ENCODE measurements around the gene ZNF423. TPM values are rescaled to one million over a fixed set of nuclear protein-coding genes. Genes with fewer than 3 reads are reported as not detected.

ZNF423 gene
- total and polyA plus RNA-seq, 10 donors: 0.36 to 7.0 (median 3.7) TPM

DNA sequence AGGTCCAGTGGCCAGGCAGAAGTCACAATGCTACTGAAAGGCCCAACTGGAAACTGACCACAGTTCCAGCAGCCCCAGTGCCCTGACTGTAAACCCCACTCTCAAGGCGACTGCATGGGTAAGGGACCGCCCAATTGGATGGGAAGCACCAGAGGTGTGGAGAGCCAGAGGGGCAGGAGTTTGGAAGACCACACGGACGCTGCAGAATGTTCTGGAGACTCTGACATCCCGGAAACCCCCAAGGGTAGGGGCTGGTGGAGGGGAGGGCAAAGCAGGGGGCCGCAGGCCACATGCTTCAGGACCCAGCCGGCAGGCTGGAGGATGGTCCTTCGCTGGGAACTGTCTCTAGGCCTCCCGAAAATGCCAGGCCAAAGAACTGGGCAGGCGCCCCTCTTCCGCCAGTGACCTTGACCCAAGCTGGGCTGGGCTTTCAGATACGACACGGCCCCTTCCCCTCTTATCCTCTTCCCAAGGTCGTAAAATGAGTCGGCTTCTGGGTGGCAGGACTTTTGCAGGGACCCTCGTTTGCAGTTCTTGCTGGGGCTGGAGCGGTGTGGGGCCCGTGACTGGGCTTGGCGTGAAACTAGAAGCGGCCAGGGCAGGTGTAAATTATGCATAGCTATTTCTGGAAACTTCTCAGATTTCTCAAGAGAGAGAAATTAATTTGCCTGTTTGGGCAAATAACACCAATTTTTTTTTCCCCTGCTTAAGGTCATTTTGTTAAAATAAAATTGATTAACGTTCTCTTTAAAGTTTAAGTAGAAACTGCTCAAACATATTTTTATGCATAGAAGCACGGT, 372.1 kb downstream of the ZNF423 start:
- Histone ChIP-seq H3K4me1 (peaks cover 4 to 13% (median 9%) of the 10 kb centered on the region in 6 donors), H3K27ac (no peak overlapping the region), H3K36me3 (no peaks in the 10 kb centered on the region), H3K27me3 (replicated peaks in 1 of 7) (peaks cover 0 to 16% (median 0%) of the 10 kb centered on the region in 7 donors), H3K9me3 (no peaks in the 10 kb centered on the region), H3K4me3 (peak overlapping the region in 2 of 8 donors; percentile 23 to 47)
- intact Hi-C loops (cut with DNase I; ENCODE audit: low total_unique reads): no loop called here
- WGBS, 5 donors: 48 to 61% (median 50%) methylated on average over 18 to 22 of the region's 22 CpGs
- no peak for TF ChIP-seq POLR2A (IDR thresholded peaks at IDR 0.05)
- DNase-seq: peak; percentile 63

DNA sequence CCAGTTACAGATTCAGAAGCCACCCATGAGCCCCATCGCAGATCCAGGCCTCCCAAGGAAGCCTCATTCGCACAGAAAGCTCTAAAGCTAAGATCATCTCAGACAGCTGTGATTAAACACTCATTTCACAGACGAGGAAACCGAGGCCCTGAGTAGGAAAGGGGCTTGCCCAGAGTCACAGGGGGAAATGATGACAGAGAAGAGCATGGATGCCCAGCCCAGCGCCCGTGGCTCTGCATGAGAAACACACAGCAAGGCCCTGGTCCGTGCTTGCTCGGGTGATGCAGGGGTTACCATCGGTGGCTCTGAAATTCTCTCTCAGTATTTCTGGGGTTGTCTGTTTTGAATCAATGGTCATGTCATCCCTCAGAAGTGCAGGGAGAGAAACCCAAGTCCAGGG, 372.7 kb downstream of the ZNF423 start:
- Histone ChIP-seq H3K36me3 (no peaks in the 10 kb centered on the region), H3K4me3 (no peak overlapping the region), H3K9me3 (no peaks in the 10 kb centered on the region), H3K4me1 (peaks cover 4 to 13% (median 9%) of the 10 kb centered on the region in 6 donors), H3K27me3 (replicated peaks in 1 of 7) (peaks cover 0 to 18% (median 0%) of the 10 kb centered on the region in 7 donors), H3K27ac (no peak overlapping the region)
- no peak for TF ChIP-seq POLR2AphosphoS5 (IDR thresholded peaks at IDR 0.05)
- TF ChIP-seq POLR2A (IDR thresholded peaks at IDR 0.05): no peak
- TF ChIP-seq, protein P1, sequence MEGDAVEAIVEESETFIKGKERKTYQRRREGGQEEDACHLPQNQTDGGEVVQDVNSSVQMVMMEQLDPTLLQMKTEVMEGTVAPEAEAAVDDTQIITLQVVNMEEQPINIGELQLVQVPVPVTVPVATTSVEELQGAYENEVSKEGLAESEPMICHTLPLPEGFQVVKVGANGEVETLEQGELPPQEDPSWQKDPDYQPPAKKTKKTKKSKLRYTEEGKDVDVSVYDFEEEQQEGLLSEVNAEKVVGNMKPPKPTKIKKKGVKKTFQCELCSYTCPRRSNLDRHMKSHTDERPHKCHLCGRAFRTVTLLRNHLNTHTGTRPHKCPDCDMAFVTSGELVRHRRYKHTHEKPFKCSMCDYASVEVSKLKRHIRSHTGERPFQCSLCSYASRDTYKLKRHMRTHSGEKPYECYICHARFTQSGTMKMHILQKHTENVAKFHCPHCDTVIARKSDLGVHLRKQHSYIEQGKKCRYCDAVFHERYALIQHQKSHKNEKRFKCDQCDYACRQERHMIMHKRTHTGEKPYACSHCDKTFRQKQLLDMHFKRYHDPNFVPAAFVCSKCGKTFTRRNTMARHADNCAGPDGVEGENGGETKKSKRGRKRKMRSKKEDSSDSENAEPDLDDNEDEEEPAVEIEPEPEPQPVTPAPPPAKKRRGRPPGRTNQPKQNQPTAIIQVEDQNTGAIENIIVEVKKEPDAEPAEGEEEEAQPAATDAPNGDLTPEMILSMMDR (IDR thresholded peaks at IDR 0.05 in 8 of 11, conservative IDR thresholded peaks at IDR 0.05 in 3 of 11): no peak
- intact Hi-C loops (cut with DNase I; ENCODE audit: low total_unique reads): no loop called here
- peak; percentile 64 for DNase-seq
- WGBS, 5 donors: 84 to 91% (median 90%) methylated on average over 6 to 9 of the region's 9 CpGs

DNA sequence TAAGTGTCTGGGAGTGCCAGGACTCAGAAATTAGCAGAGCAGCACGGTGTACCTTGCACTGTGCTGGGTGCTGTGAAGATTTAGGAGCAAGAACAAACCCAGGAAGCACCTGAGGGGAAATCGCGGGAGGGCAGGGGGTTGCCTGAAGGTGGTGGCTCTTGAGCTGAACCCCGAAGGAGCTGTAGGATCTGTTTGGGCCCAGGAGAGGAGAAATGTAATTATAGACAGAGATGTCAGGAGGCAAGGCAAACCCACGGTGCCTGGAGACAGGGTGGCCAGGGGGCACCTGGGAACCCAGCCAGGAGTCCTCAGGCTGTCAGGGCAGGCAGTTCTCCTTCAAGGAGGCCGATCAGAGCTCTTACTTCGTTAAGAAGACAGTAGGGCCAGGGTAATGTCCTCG, 373.2 kb downstream of the ZNF423 start:
- Histone ChIP-seq H3K27ac (no peak overlapping the region), H3K9me3 (no peaks in the 10 kb centered on the region), H3K4me1 (peaks cover 4 to 13% (median 9%) of the 10 kb centered on the region in 6 donors), H3K36me3 (no peaks in the 10 kb centered on the region), H3K4me3 (no peak overlapping the region), H3K27me3 (replicated peaks in 1 of 7) (peaks cover 0 to 22% (median 0%) of the 10 kb centered on the region in 7 donors)
- intact Hi-C loops (cut with DNase I; ENCODE audit: low total_unique reads): no loop called here
- 39 to 59% (median 46%) methylated on average over 8 of the region's 8 CpGs for WGBS, 5 donors
- TF ChIP-seq POLR2AphosphoS5 (IDR thresholded peaks at IDR 0.05): no peak
- no peak for TF ChIP-seq POLR2A (IDR thresholded peaks at IDR 0.05)
- TF ChIP-seq, protein P1 (IDR thresholded peaks at IDR 0.05 in 8 of 11, conservative IDR thresholded peaks at IDR 0.05 in 3 of 11): no peak
- DNase-seq: peak; percentile 51

DNA sequence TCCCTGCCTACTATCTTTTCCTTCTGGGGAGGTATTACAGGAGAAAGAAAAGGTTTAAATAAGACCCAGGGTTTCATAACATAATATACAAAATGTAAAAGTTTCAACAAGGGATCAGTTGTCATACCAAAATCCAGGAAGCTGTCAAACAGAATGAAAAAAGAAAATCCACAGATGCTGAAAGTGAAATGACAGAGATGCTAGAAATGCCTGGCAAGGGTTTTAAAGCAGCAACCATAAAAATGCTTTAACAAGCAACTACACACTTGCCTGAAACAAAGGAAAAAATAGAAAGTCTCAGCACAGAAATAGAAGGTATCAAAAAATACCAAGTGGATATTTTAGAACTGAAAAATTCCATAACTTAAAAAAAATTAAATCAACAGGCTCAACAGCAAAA, 377.3 kb downstream of the ZNF423 start:
- H3K9me3 ChIP-seq: no peaks in the 10 kb centered on the region
- no peak for DNase-seq
- H3K4me1 ChIP-seq: peaks cover under 1 to 3% (median under 1%) of the 10 kb centered on the region in 6 donors
- H3K36me3 ChIP-seq: no peaks in the 10 kb centered on the region
- intact Hi-C loops (cut with DNase I; ENCODE audit: low total_unique reads): no loop called here
- TF ChIP-seq, protein P1 (IDR thresholded peaks at IDR 0.05 in 8 of 11, conservative IDR thresholded peaks at IDR 0.05 in 3 of 11): no peak
- no peak overlapping the region for H3K4me3 ChIP-seq
- H3K27ac ChIP-seq: no peak overlapping the region
- peaks cover 0 to 14% (median 0%) of the 10 kb centered on the region in 7 donors for H3K27me3 ChIP-seq (replicated peaks in 1 of 7)
